Stimulated activated CD4-positive, alpha-beta T cell treated with anti-CD3 and anti-CD28 coated beads, TNF-alpha, amount 100 ng/mL, for 24 hours (primary cell): ENCODE results near the gene POMP.

Experiments
- DNase-seq, 3 experiments: peaks; one replicate each; pipeline ENCODE4 v3.0.0-alpha.2; 2020; ENCODE audit warnings: low read depth in 3 of 3

Gene POMP, protein sequence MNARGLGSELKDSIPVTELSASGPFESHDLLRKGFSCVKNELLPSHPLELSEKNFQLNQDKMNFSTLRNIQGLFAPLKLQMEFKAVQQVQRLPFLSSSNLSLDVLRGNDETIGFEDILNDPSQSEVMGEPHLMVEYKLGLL

DNA sequence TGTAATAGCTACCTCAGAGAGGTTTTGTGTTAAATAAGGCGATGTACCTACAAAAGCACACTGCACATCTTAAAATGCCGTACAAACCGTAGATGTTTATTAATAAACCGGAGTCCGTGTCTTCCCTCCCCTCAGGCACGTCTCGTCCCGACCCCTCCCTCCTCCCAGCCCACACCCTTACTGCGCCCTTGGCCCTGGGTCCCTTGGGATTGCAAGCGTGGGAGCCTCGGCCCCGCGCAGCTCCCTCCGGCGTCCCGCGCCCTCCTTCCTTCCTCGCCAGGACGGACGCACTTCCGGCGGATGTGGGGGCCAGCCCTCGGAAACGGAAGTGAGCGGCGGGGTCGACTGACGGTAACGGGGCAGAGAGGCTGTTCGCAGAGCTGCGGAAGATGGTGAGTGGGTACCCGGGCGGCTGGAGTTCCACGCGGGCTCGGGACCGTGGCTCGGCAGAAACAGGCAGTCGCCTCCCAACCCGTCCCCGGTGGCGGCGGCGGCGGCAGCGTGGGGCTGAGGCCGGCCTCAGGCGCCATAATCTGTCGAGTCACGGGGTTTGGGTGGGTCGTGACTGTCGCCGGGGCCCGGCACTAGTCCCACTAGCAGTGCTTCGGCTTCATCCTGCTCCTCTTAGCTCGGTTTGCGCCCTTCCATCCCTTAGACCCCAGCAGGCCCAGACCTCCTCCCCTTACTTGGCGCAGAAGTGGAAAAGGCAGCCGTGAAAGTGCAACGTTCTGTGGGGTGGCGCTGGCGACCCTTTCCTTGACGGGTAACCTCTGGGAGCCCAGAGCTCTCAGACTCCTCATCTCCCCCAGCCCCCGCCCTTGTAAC is at the start of gene POMP:
POMP (plus strand) TSS at position 335 of the 825 bp plus-strand sequence; CDS start at position 390, 55 bp downstream.
- peak; percentile 89 to 92 (median 90) for DNase-seq

DNA sequence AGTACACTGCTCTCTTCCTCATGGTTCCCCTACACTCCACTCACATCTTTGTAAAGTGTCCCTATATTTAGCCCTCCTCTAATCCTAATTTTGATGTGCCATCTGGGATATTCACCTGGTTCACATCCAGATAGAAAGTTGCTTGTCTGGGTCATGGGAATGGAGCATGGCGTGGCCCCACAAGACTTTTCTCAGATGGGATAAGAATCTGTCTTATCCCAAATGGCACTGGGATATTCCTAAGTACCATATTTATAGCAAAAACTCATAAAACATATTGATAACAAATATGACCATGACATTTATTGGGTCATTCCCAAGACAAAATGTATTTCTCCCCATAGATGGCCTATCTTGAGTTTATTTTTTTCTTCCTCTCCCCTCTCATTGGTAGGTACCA is 49.5 kb upstream of the POMP start:
- no peak for DNase-seq

DNA sequence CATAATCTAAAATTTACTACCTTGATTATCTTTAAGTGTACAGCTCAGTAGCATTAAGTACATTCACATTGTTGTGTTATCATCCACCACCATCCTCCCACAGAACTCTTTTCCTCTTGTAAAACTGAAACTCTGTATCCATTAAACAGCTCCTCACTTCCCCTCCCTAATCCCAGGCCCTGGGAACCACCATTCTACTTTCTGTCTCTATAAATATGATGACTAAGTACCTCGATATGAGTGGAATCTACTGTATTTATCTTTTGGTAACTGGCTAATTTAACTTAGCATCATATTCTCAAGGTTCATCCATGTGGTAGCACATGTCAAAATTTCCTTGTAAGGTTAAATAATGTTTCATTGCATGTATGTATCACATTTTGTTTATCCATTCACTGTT is 49.0 kb upstream of the POMP start:
- no peak for DNase-seq

DNA sequence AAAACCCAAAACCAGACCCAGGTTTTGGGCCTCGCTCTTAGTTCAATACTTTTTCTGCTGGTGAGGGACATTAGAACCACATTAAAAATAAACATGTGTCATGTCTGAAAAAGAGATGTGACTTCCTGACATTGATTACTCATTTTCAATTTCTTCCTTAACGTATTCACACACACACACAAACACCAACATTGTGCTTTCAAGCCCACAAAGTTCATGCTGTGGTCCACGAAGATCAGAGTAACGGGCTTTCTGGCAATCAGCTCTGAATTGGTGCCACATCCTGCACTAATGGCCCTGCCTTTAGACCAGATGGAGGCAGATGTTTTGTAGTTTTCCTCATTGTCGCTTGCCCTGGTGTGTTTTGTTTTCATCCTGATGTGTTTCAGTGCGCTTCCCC is 47.9 kb upstream of the POMP start:
- no peak for DNase-seq

DNA sequence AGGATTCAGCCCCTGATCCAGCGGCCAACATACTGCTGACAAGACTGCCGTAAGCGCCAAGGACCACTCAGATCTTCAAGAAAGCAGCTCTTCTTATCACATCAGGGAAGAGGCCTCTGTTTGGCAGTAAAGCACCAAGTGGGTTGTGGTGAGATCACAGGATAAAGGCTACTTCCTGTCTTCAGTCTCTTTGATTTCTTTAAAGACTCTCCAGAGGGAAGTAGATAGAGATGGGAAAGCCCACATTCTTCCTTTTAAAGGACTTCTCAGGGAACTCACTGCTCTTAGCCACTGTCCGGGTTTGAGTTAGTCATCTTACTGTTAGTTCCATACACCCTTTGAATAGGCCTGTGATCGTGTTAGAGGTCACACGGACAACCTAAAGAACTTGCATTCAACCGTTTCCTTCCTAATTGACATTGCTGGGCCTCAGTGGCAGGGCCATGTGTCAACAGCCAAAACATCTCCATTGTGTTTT is 47.2 kb upstream of the POMP start:
- no peak for DNase-seq

DNA sequence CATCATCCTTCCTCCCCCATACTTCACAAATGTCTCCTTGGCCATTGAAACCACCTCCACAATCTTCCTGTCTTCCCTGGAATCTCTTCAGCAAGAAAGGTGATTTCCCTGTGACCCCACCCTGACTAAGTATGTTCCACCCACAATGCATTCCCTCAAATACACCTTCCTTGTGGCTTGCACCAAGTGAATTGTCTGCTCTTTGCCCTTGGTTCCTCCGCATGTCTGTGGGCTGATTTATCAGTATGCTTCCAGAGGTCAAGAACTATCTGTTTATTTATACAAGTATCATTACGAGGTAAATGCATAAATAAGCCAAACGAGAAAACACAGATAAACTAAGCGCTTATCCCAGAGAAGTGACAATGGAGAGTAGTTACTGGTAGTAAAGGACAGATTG is 45.4 kb upstream of the POMP start:
- no peak for DNase-seq

DNA sequence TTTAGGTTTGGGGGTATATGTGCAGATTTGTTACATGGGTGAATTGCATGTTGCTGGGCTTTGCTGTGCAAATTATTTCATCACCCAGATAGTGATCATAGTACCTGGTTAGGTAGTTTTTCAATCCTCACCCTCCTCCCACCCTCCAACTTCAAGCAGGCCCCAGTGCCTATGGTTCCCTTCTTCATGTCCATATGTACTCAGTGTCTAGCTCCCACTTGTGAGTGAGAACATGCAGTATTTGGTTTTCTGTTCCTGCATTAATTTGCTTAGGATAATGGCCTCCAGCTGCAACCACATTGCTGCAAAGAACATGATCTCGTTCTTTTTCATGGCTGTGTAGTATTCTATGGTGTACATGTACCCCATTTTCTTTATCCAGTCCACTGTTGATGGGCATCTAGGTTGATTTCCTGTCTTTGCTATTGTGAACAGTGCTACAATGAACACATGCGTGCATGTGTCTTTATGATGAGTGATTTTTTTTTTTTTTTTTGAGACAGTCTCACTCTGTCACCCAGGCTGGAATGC is 42.9 kb upstream of the POMP start:
- no peak for DNase-seq

DNA sequence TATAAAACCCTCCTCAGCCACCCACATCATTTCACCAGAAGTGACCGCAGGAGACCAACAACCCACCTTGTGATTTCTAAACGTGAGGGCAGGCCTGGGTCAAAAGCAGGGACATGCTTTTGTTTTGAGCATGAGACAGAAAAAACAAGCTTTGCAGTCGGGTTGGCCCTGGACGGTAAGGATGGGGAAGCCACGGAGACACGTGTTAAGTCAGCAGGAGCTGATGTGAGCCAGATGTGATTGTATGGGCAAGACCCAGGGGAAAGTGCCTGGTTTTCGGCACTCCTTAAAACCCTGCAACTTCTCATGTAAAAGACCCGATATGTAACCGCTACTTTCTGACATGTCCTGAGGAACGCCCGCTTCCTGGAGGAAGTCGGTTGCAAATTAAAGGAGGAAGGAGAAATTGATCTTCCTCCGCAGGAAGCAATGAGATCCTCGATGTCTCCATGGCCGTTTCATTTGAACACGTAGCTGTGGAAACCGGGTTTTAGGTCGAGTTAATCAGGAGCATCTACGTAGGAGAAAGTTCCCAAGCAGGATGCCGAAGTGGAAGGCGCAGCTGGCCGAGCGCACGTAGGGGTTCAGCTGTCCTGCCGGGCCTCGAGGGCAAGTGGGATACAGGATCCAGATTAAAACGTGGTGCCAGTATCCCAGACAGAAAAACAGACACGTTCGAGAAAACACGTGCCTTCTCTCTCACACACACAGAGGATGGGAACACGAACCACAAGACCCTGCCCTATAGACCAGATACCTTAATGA is 40.5 kb upstream of the POMP start:
- no peak for DNase-seq

DNA sequence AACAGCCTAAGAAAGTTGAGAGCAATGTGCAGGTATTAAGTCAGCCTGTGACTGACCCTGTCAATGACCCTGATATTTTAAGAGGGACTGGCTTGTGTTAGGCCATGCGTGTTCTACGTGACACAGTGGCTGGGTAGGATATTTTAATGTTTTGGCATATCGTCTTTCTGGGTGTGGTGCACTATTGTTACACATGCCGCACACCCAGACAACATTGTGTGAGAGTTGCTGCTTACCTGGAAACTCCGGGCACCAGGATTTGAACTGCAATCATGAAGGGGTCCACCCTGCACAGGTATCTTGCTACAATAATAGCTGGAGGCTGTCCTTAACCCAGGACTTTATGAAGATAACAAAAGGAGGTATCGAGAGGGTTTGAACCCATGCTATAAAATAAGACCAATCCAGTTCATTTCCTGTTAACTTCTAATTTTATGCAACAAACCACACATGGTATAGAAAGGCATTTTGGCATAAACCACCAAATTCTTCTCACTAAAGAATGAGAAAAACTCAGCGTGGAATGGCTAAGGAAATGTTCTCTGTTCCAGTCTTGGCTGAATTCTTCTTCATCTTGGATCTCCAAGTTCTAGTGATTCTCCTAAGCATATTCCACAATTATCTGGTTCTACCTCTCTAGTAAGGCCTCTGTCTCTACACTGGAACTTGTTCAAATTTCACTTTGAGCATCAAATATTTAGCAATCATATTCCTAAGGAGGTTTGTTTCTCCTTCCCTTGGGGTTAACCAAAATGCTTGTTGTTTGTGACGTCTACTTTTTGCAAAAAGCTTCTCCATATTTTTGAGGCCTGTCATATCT is 38.7 kb upstream of the POMP start:
- DNase-seq, result no peak

DNA sequence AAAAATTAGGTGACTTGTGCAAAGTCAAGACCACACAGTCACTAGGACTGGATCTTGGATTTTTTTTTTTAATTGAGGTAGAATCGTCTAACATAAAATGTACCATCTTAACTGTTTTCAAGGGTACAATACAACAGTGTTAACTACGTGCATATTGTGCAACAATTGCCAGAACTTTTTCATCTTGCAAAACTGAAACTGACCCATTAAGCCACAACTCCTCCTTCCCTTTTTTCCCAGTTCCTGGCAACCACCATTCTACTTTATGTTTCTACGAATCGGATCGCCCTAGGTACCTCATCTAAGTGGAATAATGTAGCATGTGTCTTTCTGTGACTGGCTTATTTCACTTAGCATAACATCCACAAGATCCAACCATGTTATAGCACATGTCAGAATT is 37.5 kb upstream of the POMP start:
- DNase-seq, result no peak

DNA sequence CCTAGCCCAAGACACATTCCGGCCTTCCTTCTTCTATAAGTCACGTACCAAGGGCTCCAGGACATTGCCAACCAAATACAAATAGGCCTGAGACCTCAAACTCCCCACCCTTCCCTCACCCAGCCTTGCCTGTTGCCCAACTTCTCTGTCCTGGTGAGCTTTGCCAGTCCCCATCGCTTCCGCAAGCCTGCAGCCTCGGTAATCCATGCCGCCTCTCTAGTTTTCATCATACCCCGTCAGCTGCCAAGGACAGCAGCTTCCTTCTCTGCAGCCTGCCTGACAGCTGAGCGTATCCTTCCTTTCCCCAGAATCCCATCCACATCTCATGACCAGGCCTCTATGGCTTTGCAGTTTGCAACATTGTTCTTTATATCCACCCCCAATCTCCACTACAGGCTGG is 36.6 kb upstream of the POMP start:
- DNase-seq, result no peak

DNA sequence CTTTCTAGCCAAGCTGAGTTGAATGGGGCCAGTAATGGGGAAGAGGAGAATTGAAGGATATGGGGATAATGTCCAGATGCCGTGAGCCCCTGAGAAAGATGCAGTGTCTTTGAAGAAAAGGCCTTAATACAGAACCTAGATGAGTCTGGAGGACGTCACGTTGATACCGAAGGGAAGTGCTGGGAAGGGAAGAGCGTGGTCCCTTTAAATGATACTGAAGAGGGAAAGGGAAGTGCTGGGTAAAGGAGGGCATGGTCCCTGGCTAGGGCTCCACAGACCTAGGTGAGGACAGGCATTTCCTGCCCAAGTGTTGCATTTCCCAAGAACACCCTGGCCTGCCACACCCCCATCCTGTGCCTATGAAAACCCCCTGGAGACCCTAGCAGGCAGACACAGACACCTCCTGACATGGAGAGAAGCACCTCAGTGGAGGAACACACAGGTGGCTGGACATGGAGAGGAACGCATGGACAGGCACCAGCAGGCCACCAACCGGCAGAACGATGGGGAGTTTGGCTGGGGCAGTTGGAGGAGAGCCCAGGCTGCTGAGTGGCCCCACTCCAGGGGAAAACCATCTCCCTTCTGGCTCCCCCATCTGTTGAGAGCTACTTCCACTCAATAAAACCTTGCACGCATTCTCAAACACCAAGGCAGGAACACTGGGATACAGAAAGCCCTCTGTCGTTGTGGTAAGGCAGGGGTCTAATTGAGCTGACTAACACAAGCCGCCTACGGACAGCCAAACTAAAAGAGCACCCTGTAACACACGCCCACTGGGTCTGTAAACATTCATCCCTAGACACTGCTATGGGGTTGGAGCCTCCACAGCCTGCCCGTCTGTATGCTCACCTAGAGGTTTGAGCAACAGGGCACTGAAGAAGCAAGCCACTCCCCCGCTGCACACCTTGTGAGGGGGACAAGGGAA is 34.9 kb upstream of the POMP start:
- no peak for DNase-seq

DNA sequence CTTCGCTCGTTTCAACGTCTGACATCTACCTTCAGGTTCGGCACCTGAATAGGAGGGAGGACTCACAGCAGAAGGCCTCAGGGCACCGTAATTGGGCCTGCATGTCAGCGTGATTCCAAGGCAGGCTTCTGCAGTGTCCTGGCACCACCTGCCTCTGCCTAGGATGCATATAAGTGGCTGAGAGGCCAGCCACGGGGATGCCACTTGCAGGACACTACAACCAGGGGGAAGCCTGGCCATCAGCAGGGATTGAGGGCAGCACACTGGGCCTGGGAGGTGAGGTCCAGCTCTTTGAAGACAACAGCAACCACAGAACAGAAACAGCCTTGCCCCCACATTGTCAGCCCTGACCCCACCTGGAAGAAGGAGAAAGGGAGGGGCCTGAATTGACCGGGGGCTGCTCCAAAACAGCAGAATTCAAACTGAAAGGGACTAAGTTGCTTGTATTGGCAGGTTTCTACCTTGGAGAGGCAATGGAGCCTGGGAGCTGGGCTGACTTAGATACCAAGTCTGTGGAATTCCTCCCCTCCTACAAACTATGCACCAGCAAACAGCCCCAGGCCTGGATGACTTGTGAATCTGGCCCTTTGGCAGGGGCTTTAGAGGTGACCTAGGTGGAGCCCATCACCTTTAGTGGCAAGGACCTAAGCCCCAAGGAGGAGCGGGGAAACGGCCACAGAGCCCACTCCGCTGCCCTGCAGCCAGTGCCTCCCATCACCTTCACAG is 34.1 kb upstream of the POMP start:
- no peak for DNase-seq

DNA sequence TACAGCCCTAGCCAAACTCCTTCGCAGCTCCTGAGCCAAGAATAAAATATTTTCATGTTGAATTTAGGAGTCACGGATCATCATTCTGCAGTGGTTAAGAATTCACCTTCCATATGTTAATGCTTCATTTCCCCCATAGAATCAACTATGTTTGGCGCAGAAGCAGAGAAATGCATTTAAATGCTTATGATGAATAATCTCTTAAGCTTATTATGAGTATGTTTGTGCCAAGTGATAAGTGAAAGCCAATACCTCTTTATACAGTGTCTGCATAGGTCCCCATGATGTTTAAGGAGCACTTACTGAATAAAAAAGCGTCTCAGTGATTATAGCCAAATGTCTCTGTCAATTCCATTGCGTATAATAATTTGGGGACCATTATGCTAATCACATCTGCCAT is 32.7 kb upstream of the POMP start:
- DNase-seq, result no peak

DNA sequence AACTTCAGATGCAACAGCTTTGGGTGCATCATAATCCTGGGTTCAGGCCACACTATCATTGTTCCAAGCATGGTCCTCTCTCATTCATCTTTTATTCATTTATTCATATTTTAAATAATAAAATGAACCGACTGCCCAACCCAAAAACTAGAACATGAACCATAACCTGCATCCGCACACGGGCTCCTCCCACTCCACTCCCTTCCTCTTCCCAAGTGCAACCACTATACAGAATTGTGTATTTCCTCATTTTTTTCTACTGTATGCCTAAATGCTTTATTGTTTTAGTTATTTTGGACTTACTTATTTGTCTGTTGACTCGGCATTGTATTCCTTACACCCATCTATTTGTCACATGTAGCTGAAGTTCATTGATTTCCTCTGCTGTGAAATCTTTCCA is 30.7 kb upstream of the POMP start:
- no peak for DNase-seq

DNA sequence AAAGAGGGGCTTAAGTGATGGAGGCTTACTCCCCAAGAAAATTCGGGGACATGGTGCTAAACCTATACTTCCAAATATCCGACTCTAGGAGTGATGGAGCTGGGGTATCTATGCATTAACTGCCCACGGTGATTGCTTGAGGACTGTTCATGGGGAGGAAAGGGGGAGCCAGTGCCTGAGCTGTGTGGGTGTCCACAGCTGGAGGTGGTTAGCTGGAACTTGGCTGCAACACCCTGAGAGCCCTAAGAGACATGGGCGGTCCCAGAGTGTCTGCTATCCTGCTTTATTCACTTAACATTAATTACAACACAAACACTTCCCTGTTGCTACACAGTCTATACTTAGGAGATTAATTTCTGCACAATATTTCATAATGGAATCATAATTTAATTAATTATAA is 28.1 kb upstream of the POMP start:
- no peak for DNase-seq

DNA sequence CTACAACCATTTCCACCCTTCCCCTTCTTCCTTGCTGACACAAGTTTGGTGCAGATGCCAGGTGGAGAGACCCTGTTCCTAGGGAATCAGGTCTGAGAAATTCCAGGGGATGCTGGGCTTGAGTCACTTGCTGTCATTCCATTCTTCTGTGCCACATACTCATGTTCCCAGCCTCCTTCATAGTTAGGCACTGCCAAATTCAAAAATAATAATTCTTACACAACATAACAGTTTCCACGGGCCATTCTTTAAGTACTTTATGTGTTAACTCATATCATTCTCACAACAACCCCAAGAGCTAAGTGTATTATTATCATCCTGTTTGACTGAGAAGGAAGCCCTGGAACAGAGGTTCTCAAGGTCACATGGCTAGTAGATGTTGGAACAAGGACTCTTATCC is 27.1 kb upstream of the POMP start:
- no peak for DNase-seq

DNA sequence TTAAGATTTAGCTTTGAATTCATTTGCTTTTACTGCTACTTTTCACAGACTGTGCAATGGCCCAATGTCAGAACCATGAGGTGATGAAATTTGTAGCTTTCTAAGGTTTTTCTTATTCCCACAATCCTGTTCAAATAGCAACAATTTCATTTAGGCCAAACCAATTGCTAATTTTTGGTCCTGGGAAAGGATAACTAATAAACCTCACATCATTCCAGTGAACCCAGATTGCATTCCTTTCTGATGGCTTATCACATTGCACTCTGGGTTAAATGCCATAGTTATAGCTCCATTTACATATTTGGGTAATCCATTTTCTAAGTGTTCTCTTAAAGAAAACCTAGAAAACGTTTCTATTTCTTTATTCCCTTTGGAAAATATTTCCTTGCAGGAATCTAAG is 22.9 kb upstream of the POMP start:
- no peak for DNase-seq

DNA sequence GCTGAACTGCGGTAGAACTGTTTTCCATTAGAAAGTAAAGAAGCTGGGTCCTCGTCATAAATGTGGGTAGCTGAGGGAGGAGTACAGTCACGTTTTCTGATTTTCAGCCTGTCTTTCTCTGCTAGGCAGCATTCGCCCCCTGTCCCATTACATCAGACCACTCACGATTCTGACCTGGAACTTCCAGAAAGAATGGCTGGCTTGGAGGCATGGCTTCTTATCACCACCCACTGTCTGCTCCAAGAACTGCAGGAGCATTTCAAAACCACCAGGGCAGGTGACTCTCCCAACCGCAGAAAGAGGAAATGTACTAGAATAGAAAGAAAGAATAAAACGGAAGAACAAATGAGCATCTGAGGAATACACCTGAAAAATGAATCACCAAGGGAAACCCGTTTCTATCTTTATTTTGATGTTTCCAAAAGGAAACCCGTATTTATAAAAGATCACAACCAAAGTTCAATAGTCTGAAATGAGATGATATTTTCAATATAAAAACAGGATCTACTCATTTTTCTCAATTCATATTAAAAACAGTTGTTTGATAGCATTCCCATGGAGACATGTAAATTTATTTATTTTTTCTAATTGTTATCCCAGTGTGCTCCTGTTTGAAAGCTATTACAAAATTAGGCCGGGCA is 22.1 kb upstream of the POMP start:
- peak in 1 of 3 experiments; percentile 39 for DNase-seq
